GM12892 (cell line): ENCODE results near the gene TRABD2B.

Experiments used
- DNase-seq: peaks from one replicate; pipeline ENCODE4 v3.0.0; 2011; ENCODE audit not compliant: insufficient read length
- FAIRE-seq: peaks from 2 replicates; lab custom pipeline; 2011; peaks lifted over from hg19 to GRCh38; lab: Jason Lieb, UNC
- POLR2A ChIP-seq: IDR thresholded peaks from 2 replicates; pipeline ENCODE4 v1.6.1; 2011; ENCODE audit warnings: low read depth, low read length, control low read depth
- POLR2AphosphoS5 ChIP-seq: IDR thresholded peaks from 2 replicates; pipeline ENCODE4 v1.6.1; 2011; ENCODE audit warnings: low read depth, low read length, control low read depth
- TAF1 ChIP-seq: IDR thresholded peaks from 2 replicates; pipeline ENCODE4 v1.6.1; 2011; ENCODE audit warnings: low read depth, mild to moderate bottlenecking, control low read depth, low read length, borderline replicate concordance

Gene TRABD2B

GRCh38 chr1:47986761-47987200 lies 10.4 kb downstream of the TRABD2B start:
- no peak for FAIRE-seq

GRCh38 chr1:47985018-47985417 lies 12.2 kb downstream of the TRABD2B start:
- TF ChIP-seq TAF1 (no peak), POLR2A (no peak), POLR2AphosphoS5 (no peak)
- FAIRE-seq: no peak

More at GRCh38 chr1:47986761-47987200, 10.4 kb downstream of the TRABD2B start:
- DNase-seq: no peak
- TF ChIP-seq TAF1 (no peak), POLR2A (no peak), POLR2AphosphoS5 (no peak)

GRCh38 chr1:47984175-47984789 lies 12.9 kb downstream of the TRABD2B start:
- no peak for FAIRE-seq
- TF ChIP-seq POLR2A: no peak
- TF ChIP-seq TAF1: no peak
- TF ChIP-seq POLR2AphosphoS5: no peak
- no peak for DNase-seq

More at GRCh38 chr1:47985018-47985417, 12.2 kb downstream of the TRABD2B start:
- no peak for DNase-seq

GRCh38 chr1:47983691-47984090 lies 13.5 kb downstream of the TRABD2B start:
- FAIRE-seq: no peak
- DNase-seq: no peak
- TF ChIP-seq TAF1 (no peak), POLR2A (no peak), POLR2AphosphoS5 (no peak)

GRCh38 chr1:47981667-47982350 lies 15.4 kb downstream of the TRABD2B start:
- TF ChIP-seq POLR2AphosphoS5 (no peak), TAF1 (no peak), POLR2A (no peak)
- DNase-seq: no peak
- no peak for FAIRE-seq

GRCh38 chr1:47980501-47980900 lies 16.7 kb downstream of the TRABD2B start:
- no peak for DNase-seq
- no peak for TF ChIP-seq POLR2A
- FAIRE-seq: no peak

GRCh38 chr1:47979724-47980123 lies 17.5 kb downstream of the TRABD2B start:
- TF ChIP-seq TAF1 (no peak), POLR2A (no peak), POLR2AphosphoS5 (no peak)
- no peak for DNase-seq
- FAIRE-seq: no peak

- DNase-seq (no peak), FAIRE-seq (no peak)
- no peak for TF ChIP-seq POLR2AphosphoS5
- no peak for TF ChIP-seq POLR2A
- TF ChIP-seq TAF1: no peak
Observed at GRCh38 chr1:47978486-47978885, 18.7 kb downstream of the TRABD2B start.

GRCh38 chr1:47976728-47977127 lies 20.5 kb downstream of the TRABD2B start:
- no peak for TF ChIP-seq POLR2A
- no peak for TF ChIP-seq POLR2AphosphoS5
- no peak for TF ChIP-seq TAF1
- DNase-seq (no peak), FAIRE-seq (no peak)

- DNase-seq (no peak), FAIRE-seq (no peak)
- no peak for TF ChIP-seq POLR2A
- TF ChIP-seq TAF1: no peak
- no peak for TF ChIP-seq POLR2AphosphoS5
Observed at GRCh38 chr1:47976267-47976666, 20.9 kb downstream of the TRABD2B start.

GRCh38 chr1:47975302-47975921 lies 21.8 kb downstream of the TRABD2B start:
- no peak for FAIRE-seq

GRCh38 chr1:47972864-47973432 lies 24.2 kb downstream of the TRABD2B start:
- no peak for DNase-seq

More at GRCh38 chr1:47975302-47975921, 21.8 kb downstream of the TRABD2B start:
- TF ChIP-seq POLR2AphosphoS5: no peak
- TF ChIP-seq TAF1: no peak
- TF ChIP-seq POLR2A: no peak
- no peak for DNase-seq

More at GRCh38 chr1:47972864-47973432, 24.2 kb downstream of the TRABD2B start:
- TF ChIP-seq TAF1: no peak
- TF ChIP-seq POLR2AphosphoS5: no peak
- TF ChIP-seq POLR2A: no peak
- FAIRE-seq: no peak
